ENCODE data around the gene FCAMR. TPM values are rescaled to one million over a fixed set of nuclear protein-coding genes. Genes with fewer than 3 reads are reported as not detected.

The FCAMR gene
- total RNA-seq, 4 donors from 2014 or later: 0.37 to 2.4 (median 0.64) TPM; not detected in 1

- Histone ChIP-seq H3K9me3 (no peaks in the 10 kb centered on the region), H3K27ac (no peak overlapping the region), H3K27me3 (no peaks in the 10 kb centered on the region), H3K4me1 (peaks cover 0 to 11% (median 3%) of the 10 kb centered on the region in 4 donors), H3K36me3 (no peaks in the 10 kb centered on the region), H3K4me3 (no peak overlapping the region)
- intact Hi-C loops (cut with DNase I; ENCODE audit: low total_unique reads) (no loop called here), in situ Hi-C loops (cut with MboI; ENCODE audit: low pct_ligation_motif_present in 1 of 4, low pct_unique_long_range_greater_than_20kb in 1 of 4, low sequenced_read_pairs in 3 of 4) (no loop called here)
- TF ChIP-seq POLR2A (IDR thresholded peaks at IDR 0.05): no peak
- no peak for TF ChIP-seq EP300 (IDR thresholded peaks at IDR 0.05; ENCODE audit: low read depth)
- TF ChIP-seq POLR2AphosphoS5 (IDR thresholded peaks at IDR 0.05): no peak
- 49 to 68% methylated on average over 4 to 7 of the region's 7 CpGs for WGBS, 2 donors (ENCODE audit: low coverage in 1 of 2)
- DNase-seq: no peak
Measured at GRCh38 chr1:207017615-207018559, 47.6 kb upstream of the FCAMR start.

GRCh38 chr1:207015791-207016190, 45.5 kb upstream of the FCAMR start:
- no peaks in the 10 kb centered on the region for H3K36me3 ChIP-seq
- peaks cover 0 to 11% (median 3%) of the 10 kb centered on the region in 4 donors for H3K4me1 ChIP-seq
- H3K9me3 ChIP-seq: no peaks in the 10 kb centered on the region
- no peak overlapping the region for H3K4me3 ChIP-seq
- TF ChIP-seq POLR2AphosphoS5 (IDR thresholded peaks at IDR 0.05): no peak
- TF ChIP-seq, protein P1, sequence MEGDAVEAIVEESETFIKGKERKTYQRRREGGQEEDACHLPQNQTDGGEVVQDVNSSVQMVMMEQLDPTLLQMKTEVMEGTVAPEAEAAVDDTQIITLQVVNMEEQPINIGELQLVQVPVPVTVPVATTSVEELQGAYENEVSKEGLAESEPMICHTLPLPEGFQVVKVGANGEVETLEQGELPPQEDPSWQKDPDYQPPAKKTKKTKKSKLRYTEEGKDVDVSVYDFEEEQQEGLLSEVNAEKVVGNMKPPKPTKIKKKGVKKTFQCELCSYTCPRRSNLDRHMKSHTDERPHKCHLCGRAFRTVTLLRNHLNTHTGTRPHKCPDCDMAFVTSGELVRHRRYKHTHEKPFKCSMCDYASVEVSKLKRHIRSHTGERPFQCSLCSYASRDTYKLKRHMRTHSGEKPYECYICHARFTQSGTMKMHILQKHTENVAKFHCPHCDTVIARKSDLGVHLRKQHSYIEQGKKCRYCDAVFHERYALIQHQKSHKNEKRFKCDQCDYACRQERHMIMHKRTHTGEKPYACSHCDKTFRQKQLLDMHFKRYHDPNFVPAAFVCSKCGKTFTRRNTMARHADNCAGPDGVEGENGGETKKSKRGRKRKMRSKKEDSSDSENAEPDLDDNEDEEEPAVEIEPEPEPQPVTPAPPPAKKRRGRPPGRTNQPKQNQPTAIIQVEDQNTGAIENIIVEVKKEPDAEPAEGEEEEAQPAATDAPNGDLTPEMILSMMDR (IDR thresholded peaks at IDR 0.05): no peak
- no peak for TF ChIP-seq EP300 (IDR thresholded peaks at IDR 0.05; ENCODE audit: low read depth)
- no peak for TF ChIP-seq POLR2A (IDR thresholded peaks at IDR 0.05)
- H3K27me3 ChIP-seq: no peaks in the 10 kb centered on the region
- intact Hi-C loops (cut with DNase I; ENCODE audit: low total_unique reads) (no loop called here), in situ Hi-C loops (cut with MboI; ENCODE audit: low pct_ligation_motif_present in 1 of 4, low pct_unique_long_range_greater_than_20kb in 1 of 4, low sequenced_read_pairs in 3 of 4) (no loop called here)
- 57 to 83% methylated on average over 1 to 3 of the region's 3 CpGs for WGBS, 2 donors (ENCODE audit: low coverage in 1 of 2)
- H3K27ac ChIP-seq: no peak overlapping the region
- no peak for DNase-seq

DNA sequence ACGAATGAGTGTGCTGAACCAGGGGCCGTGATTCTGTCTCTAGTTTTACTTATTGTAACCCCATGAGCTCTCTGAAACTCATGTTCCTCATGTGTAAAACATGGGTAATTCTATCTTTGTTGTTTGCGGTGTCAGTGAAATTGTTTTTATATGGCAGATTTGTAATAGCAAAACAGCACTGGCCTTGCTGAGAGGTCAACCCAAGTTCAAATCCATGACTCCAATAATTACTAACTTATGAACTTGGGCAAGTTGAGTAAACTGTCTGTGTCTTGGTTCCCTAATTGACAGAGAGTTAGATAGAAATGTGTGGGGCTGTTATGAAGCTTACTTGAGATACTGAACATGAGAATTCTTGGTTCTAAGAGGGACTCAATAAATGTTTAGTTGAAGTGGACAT, 44.5 kb upstream of the FCAMR start:
- intact Hi-C loops (cut with DNase I; ENCODE audit: low total_unique reads) (no loop called here), in situ Hi-C loops (cut with MboI; ENCODE audit: low pct_ligation_motif_present in 1 of 4, low pct_unique_long_range_greater_than_20kb in 1 of 4, low sequenced_read_pairs in 3 of 4) (no loop called here)
- H3K4me1 ChIP-seq: peaks cover 0 to 10% (median 6%) of the 10 kb centered on the region in 4 donors
- H3K4me3 ChIP-seq: no peak overlapping the region
- TF ChIP-seq EP300 (IDR thresholded peaks at IDR 0.05; ENCODE audit: low read depth): no peak
- no peak for TF ChIP-seq POLR2AphosphoS5 (IDR thresholded peaks at IDR 0.05)
- no peak for TF ChIP-seq POLR2A (IDR thresholded peaks at IDR 0.05)
- TF ChIP-seq, protein P1 (IDR thresholded peaks at IDR 0.05): no peak
- no peak overlapping the region for H3K27ac ChIP-seq
- H3K27me3 ChIP-seq: no peaks in the 10 kb centered on the region
- H3K36me3 ChIP-seq: no peaks in the 10 kb centered on the region
- H3K9me3 ChIP-seq: no peaks in the 10 kb centered on the region
- WGBS, 2 donors (ENCODE audit: low coverage in 1 of 2): 82 to 87% methylated on average over 3 of the region's 3 CpGs
- no peak for DNase-seq

DNA sequence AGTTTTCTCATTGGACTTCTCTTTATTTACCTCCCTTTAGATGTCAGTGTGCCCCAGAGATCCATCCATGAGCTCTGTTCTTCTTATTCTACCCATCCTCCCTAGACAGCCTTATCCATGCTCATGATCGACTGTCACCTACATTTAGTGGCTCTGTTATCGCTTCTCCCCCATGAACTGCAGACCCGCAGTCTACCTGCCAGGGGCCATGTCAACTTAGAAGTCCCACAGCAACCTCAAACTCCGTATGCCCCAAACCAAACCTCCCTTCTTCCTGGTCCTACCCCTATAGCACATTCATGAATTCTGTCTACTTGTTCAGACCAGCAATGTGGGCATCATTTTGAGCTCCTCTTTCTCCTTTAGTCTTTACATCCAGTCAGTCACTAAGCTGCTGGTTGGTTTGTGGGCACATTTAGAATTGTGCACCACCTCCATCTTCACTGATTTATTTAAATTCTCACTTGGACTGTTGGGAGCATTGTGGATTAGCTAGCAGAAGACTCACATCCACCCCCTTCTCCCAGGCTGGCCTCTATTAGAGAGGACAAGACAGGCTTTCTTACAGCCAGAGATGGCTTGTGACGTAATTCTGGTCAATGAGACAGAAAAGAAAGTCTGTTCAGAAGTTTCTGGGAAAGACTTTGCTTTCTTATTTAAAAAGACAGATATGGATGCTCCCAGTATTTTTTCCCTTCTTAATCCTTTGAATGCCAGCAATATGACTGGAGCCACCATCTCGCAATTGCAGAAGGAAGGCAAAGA, 43.2 kb upstream of the FCAMR start:
- no peak for DNase-seq
- peaks cover 0 to 15% (median 7%) of the 10 kb centered on the region in 4 donors for H3K4me1 ChIP-seq
- 85 to 93% methylated on average over 6 of the region's 6 CpGs for WGBS, 2 donors (ENCODE audit: low coverage in 1 of 2)
- no peaks in the 10 kb centered on the region for H3K27me3 ChIP-seq
- no peak overlapping the region for H3K27ac ChIP-seq
- H3K9me3 ChIP-seq: no peaks in the 10 kb centered on the region
- intact Hi-C loops (cut with DNase I; ENCODE audit: low total_unique reads) (no loop called here), in situ Hi-C loops (cut with MboI; ENCODE audit: low pct_ligation_motif_present in 1 of 4, low pct_unique_long_range_greater_than_20kb in 1 of 4, low sequenced_read_pairs in 3 of 4) (no loop called here)
- TF ChIP-seq, protein P1 (IDR thresholded peaks at IDR 0.05): no peak
- TF ChIP-seq POLR2AphosphoS5 (IDR thresholded peaks at IDR 0.05) (no peak), POLR2A (IDR thresholded peaks at IDR 0.05) (no peak), EP300 (IDR thresholded peaks at IDR 0.05; ENCODE audit: low read depth) (no peak)
- no peaks in the 10 kb centered on the region for H3K36me3 ChIP-seq
- no peak overlapping the region for H3K4me3 ChIP-seq
